A549 (cell line): ENCODE data around the gene SHD.

Source experiments
- EP300 ChIP-seq, 2 experiments: fragments of >200 bp; sonication (Bioruptor Twin); formaldehyde crosslinking; IDR thresholded peaks; 2 replicates in 1 of 2; 3 replicates in 1 of 2; pipeline ENCODE4 v1.6.1; 2016 to 2017
- ZNF302 ChIP-seq: fragments of 250-450 bp; sonication (Bioruptor Pico); IDR thresholded peaks from 2 replicates; pipeline ENCODE4 v1.9.0; 2021; ENCODE audit warnings: inconsistent platforms, mild to moderate bottlenecking, moderate library complexity

GRCh38 chr19:4284176-4284958 lies 5.3 kb downstream of the SHD start:
- TF ChIP-seq EP300 (IDR thresholded peaks at IDR 0.05) (no peak), ZNF302 (no peak)
